IMR-90 (cell line): Measurements from ENCODE around the gene LCE1E. TPM values are rescaled to one million over a fixed set of nuclear protein-coding genes. Genes with fewer than 3 reads are reported as not detected.

ENCODE experiments used
- ATAC-seq: fragments of 200-7000 bp; cut with Tn5 transposase; 2 replicates; pipeline ENCODE4 v1.9.1; 2020; ENCODE audit warnings: low read depth, mild to moderate bottlenecking, moderate library complexity
- BruUV-seq: library from RNA; stranded (reverse); fragments of 400-500 nt; replicated peaks from 2 replicates; lab custom pipeline; 2021; lab: Mats Ljungman, UMichigan
- CTCF ChIA-PET: fragments of 300-600 bp; formaldehyde crosslinking; extraction: SDS; loops from one replicate; lab custom pipeline; 2021; ENCODE audit warnings: antibody characterized with exemption; lab: Yijun Ruan, JAX
- POLR2A ChIA-PET: fragments of 300-600 bp; sonication (Branson Sonifier 250); formaldehyde crosslinking; loops from one replicate; lab custom pipeline; 2022; ENCODE audit warnings: antibody characterized with exemption; ENCODE audit not compliant: unreplicated experiment; lab: Charles Lee
- DNase-seq: peaks from one replicate; pipeline ENCODE4 v3.0.0; 2013
- H2AFZ ChIP-seq: replicated peaks from 2 replicates; pipeline ENCODE3; 2013; ENCODE audit warnings: low read length, mild to moderate bottlenecking; ENCODE audit not compliant: poor library complexity
- H2AK5ac ChIP-seq: 2 replicates; pipeline ENCODE4 v1.6.1; 2013; ENCODE audit warnings: low read depth, low read length, inconsistent platforms
- H2AK9ac ChIP-seq: replicated peaks from 2 replicates; pipeline ENCODE3; 2013; ENCODE audit warnings: mild to moderate bottlenecking, low read depth, low read length, moderate library complexity; ENCODE audit not compliant: poor library complexity
- H2BK120ac ChIP-seq: 2 replicates; pipeline ENCODE4 v1.6.1; 2013; ENCODE audit warnings: low read depth, low read length, inconsistent platforms
- H2BK15ac ChIP-seq: 3 replicates; pipeline ENCODE4 v1.6.1; 2013; ENCODE audit warnings: low read depth, low read length, inconsistent platforms
- H2BK20ac ChIP-seq: 2 replicates; pipeline ENCODE4 v1.6.1; 2013; ENCODE audit warnings: low read depth, mild to moderate bottlenecking, inconsistent platforms, low read length, moderate library complexity
- H2BK5ac ChIP-seq: 2 replicates; pipeline ENCODE4 v1.6.1; 2013; ENCODE audit warnings: mild to moderate bottlenecking, low read depth, low read length, inconsistent platforms; ENCODE audit not compliant: poor library complexity, severe bottlenecking
- H3K14ac ChIP-seq: replicated peaks from 2 replicates; pipeline ENCODE4 v1.6.1; 2013; ENCODE audit warnings: low read depth, low read length, inconsistent platforms
- H3K18ac ChIP-seq: 2 replicates; pipeline ENCODE4 v1.6.1; 2013; ENCODE audit warnings: low read depth, low read length, control low read depth
- H3K23ac ChIP-seq: 2 replicates; pipeline ENCODE4 v1.6.1; 2013; ENCODE audit warnings: low read depth, low read length, inconsistent platforms
- H3K27ac ChIP-seq: 2 replicates; pipeline ENCODE4 v1.5.1; 2013; ENCODE audit warnings: mild to moderate bottlenecking, control low read depth, low read length; ENCODE audit not compliant: insufficient read depth
- H3K27me3 ChIP-seq: 2 replicates; pipeline ENCODE4 v1.6.1; 2013; ENCODE audit warnings: low read length; ENCODE audit not compliant: control insufficient read depth, insufficient read depth
- H3K36me3 ChIP-seq: 2 replicates; pipeline ENCODE4 v1.6.1; 2013; ENCODE audit warnings: low read length, mixed read lengths; ENCODE audit not compliant: control insufficient read depth, insufficient read depth
- H3K4ac ChIP-seq: 2 replicates; pipeline ENCODE4 v1.6.1; 2013; ENCODE audit warnings: low read depth, low read length, inconsistent platforms
- H3K4me1 ChIP-seq: 2 replicates; pipeline ENCODE4 v1.6.1; 2013; ENCODE audit warnings: low read length, mixed read lengths; ENCODE audit not compliant: control insufficient read depth, insufficient read depth
- H3K4me2 ChIP-seq: 2 replicates; pipeline ENCODE4 v1.6.1; 2013; ENCODE audit warnings: low read depth, mild to moderate bottlenecking, control low read depth, low read length, moderate library complexity
- H3K4me3 ChIP-seq: 2 replicates; pipeline ENCODE4 v1.5.1; 2013; ENCODE audit warnings: low read depth, mild to moderate bottlenecking, control low read depth, low read length, moderate library complexity; ENCODE audit not compliant: insufficient read depth
- H3K56ac ChIP-seq: 2 replicates; pipeline ENCODE4 v1.6.1; 2013; ENCODE audit warnings: low read length, inconsistent platforms; ENCODE audit not compliant: insufficient read depth; ENCODE audit errors: extremely low read depth
- H3K79me1 ChIP-seq, 2 experiments: 2 replicates each; pipeline ENCODE4 v1.6.1; 2013; ENCODE audit warnings: low read length in 2 of 2, inconsistent platforms in 1 of 2, low read depth in 1 of 2
- H3K9ac ChIP-seq: 2 replicates; pipeline ENCODE4 v1.6.1; 2013; ENCODE audit warnings: low read depth, low read length, control low read depth
- H3K9me1 ChIP-seq: 2 replicates; pipeline ENCODE4 v1.6.1; 2013; ENCODE audit warnings: low read length, inconsistent platforms; ENCODE audit not compliant: insufficient read depth
- H3K9me3 ChIP-seq: 2 replicates; pipeline ENCODE4 v1.6.1; 2013; ENCODE audit warnings: low read length; ENCODE audit not compliant: control insufficient read depth, insufficient read depth
- H4K20me1 ChIP-seq: 2 replicates; pipeline ENCODE4 v1.6.1; 2013; ENCODE audit warnings: low read length, inconsistent platforms; ENCODE audit not compliant: insufficient read depth
- H4K5ac ChIP-seq: 2 replicates; pipeline ENCODE4 v1.6.1; 2013; ENCODE audit warnings: mild to moderate bottlenecking, low read depth, low read length, control low read depth
- H4K8ac ChIP-seq, 2 experiments: 2 replicates each; pipeline ENCODE4 v1.6.1; 2013; ENCODE audit warnings: low read depth in 2 of 2, low read length in 2 of 2, control low read depth in 1 of 2, inconsistent platforms in 1 of 2
- H4K91ac ChIP-seq: 2 replicates; pipeline ENCODE4 v1.6.1; 2013; ENCODE audit warnings: low read depth, low read length, inconsistent platforms; ENCODE audit not compliant: insufficient read depth
- BHLHE40 ChIP-seq: fragments of 150-350 bp; IDR thresholded peaks from 2 replicates; pipeline ENCODE4 v1.6.1; 2016; ENCODE audit warnings: mild to moderate bottlenecking, low read depth, low read length
- CEBPB ChIP-seq: IDR thresholded peaks from 2 replicates; pipeline ENCODE4 v1.6.1; 2012; ENCODE audit warnings: low read depth, low read length, improper control_type of control experiment
- RFX5 ChIP-seq: IDR thresholded peaks from 2 replicates; pipeline ENCODE4 v1.8.0; 2012; ENCODE audit warnings: low read depth, mild to moderate bottlenecking, low read length, moderate library complexity
- USF2 ChIP-seq: fragments of 150-350 bp; IDR thresholded peaks from 2 replicates; pipeline ENCODE4 v1.6.1; 2017; ENCODE audit warnings: mild to moderate bottlenecking, antibody characterized with exemption, low read length, low read depth
- WGBS, 2 experiments: methylation state at CpG; one replicate each; pipeline versions ENCODE4 v1.1.5 to v1.1.7; 2013; ENCODE audit warnings: missing lambda C conversion rate in 2 of 2; ENCODE audit not compliant: insufficient read length in 1 of 2; ENCODE audit errors: extremely low coverage in 2 of 2; 5-methylcytosine and 5-hydroxymethylcytosine counted together
- dilution Hi-C: fragments of 300-500 bp; cut with HindIII; formaldehyde crosslinking; loops from one replicate; pipeline ENCODE4 v1.14.3; 2018; ENCODE audit warnings: low sequenced_read_pairs; ENCODE audit not compliant: unreplicated experiment
- in situ Hi-C: fragments of 300-500 bp; cut with MboI; formaldehyde crosslinking; loops from 3 replicates; pipeline ENCODE4 v1.14.3; 2019; ENCODE audit warnings: low sequenced_read_pairs, inconsistent platforms, mixed read lengths
- intact Hi-C: fragments of 100-400 bp; cut with micrococcal nuclease; formaldehyde crosslinking; loops from 2 replicates; pipeline ENCODE4 v1.10.0; 2022
- polyA plus RNA-seq, 3 experiments: library from polyadenylated mRNA; depleted of rRNA; stranded (reverse); fragments of >200 nt; gene quantifications; 2 replicates each; pipeline ENCODE4 v1.2.3, GENCODE V29; 2012; ENCODE audit warnings: low replicate concordance in 1 of 3
- total RNA-seq: library from RNA; depleted of rRNA; stranded (reverse); fragments of >200 nt; gene quantifications from 2 replicates; pipeline ENCODE4 v1.2.3, GENCODE V29; 2012

Gene LCE1E
- total and polyA plus RNA-seq, 2 of the 4 experiments (the other 2 are of a cell fraction), result not detected

GRCh38 chr1:152745289-152745704, 40.8 kb upstream of the LCE1E start:
- no peak overlapping the region for H3K18ac ChIP-seq
- H3K9me1 ChIP-seq, result no peaks in the 10 kb centered on the region
- H3K14ac ChIP-seq, result no peak overlapping the region
- no peak overlapping the region for H3K23ac ChIP-seq
- no peak overlapping the region for H2AK9ac ChIP-seq
- H2AK5ac ChIP-seq, result no peak overlapping the region
- no peaks in the 10 kb centered on the region for H3K79me1 ChIP-seq
- no peak overlapping the region for H4K5ac ChIP-seq
- no peak overlapping the region for H3K9ac ChIP-seq
- ATAC-seq, result no peak
- H3K4me1 ChIP-seq, result no peaks in the 10 kb centered on the region; the same call in 1 of the 2 replicates
- intact Hi-C loops, result no loop called here
- H2AFZ ChIP-seq, result no peak overlapping the region
- no peaks in the 10 kb centered on the region for H3K9me3 ChIP-seq
- in situ Hi-C loops, result no loop called here
- TF ChIP-seq BHLHE40 (peak; percentile 73; the same call in 1 of the 2 replicates), USF2 (peak; percentile 84), CEBPB (peak; percentile 52; the same call in 1 of the 2 replicates), RFX5 (no peak)
- H3K4ac ChIP-seq, result no peak overlapping the region
- no peak overlapping the region for H2BK5ac ChIP-seq
- dilution Hi-C loops, result no loop called here
- peak; percentile 47 for DNase-seq
- H3K56ac ChIP-seq, result no peak overlapping the region
- no peak overlapping the region for H4K91ac ChIP-seq
- no peak overlapping the region for H3K4me3 ChIP-seq
- no peak overlapping the region for H2BK20ac ChIP-seq
- H4K20me1 ChIP-seq, result no peaks in the 10 kb centered on the region
- CTCF ChIA-PET, result no interaction called here
- no peak overlapping the region for H3K27ac ChIP-seq
- H4K8ac ChIP-seq, result no peak overlapping the region
- H3K36me3 ChIP-seq, result no peaks in the 10 kb centered on the region
- no TSS peak for BruUV-seq
- no peak overlapping the region for H2BK15ac ChIP-seq
- POLR2A ChIA-PET, result no interaction called here
- no peaks in the 10 kb centered on the region for H3K27me3 ChIP-seq
- H2BK120ac ChIP-seq, result no peak overlapping the region
- no peak overlapping the region for H3K4me2 ChIP-seq
- WGBS, 2 experiments, result 50% methylated on average over 1 of the region's 4 CpGs; no CpG with 5 or more reads in 1 of the 2 experiments
